GM21825 (cell line): ENCODE measurements around the gene C2CD3.
"Not testable (repeated sequence)": the region's sequence is repeated elsewhere in the genome, so short reads cannot be mapped to it uniquely, and the experiment has no call there.

Source experiments
- ATAC-seq: cut with Tn5 transposase; IDR thresholded peaks from one replicate; pipeline ENCODE4 v1.9.1; 2021; ENCODE audit warnings: mild to moderate bottlenecking, moderate library complexity; ENCODE audit not compliant: unreplicated experiment

Gene C2CD3

DNA sequence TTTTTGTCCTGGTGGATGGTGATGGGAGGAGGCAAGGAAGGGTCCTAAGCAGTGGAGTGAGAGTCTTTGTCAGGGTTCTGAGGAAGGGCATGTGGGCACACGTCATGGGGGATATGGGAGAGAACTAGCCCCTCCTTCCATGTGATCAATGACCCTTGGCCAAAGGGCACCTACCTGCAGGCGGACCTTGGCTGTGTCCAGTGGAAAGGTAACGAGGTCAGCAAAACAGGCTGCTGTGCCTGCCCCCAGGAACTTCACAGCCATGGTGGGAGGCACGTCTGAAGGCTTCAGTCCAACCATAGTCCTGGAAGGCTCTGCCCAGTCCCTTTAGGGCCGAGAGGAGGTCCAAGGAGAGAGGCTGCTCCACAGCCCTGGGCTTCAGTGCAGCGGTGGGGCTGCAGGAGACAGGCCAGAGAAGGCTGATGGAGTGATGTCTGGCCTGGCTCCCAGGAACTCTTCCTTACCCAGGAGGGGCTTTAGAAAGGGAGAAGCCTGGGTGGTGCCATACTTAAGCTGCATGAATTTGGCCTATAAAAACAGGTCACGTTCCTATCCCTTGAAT, 164.0 kb downstream of the C2CD3 start:
- ATAC-seq, result no peak

DNA sequence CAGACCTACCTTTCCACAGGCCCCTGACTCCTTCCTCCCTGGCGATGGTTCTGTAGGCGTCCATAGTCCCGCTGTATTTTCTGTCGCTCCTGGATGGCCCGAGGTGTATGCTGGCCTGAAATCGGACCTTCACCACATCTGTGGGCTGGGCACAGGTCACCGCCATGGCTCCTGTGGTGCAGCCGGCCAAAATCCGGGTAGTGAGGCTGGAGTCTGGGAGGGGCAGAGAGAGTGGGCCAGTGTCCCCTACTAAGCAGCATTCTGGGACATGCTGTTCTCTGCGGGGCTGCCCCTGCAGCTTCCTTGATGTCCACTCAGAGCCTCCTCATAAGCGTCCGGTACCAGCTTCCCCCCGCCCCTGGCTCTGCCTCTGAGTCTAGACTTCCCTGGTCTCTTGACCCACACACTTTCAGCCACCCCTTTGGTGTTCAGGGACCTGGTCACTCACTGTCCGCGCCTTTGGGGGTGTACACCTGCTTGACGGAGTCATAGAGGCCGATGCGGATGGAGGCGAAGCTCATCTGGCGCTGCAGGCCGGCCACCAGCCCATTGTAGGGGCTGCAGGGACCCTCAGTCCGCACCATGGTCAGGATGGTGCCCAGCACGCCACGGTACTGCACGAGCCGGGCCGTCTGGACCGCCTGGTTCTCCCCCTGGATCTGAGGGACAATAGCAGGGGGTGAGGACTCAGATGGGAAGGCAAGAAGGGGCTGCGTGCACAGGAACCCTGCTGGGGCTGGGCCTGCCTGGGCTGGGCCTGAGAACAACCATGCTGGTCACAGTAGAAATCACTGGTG, 164.9 kb downstream of the C2CD3 start:
- ATAC-seq, result no peak

DNA sequence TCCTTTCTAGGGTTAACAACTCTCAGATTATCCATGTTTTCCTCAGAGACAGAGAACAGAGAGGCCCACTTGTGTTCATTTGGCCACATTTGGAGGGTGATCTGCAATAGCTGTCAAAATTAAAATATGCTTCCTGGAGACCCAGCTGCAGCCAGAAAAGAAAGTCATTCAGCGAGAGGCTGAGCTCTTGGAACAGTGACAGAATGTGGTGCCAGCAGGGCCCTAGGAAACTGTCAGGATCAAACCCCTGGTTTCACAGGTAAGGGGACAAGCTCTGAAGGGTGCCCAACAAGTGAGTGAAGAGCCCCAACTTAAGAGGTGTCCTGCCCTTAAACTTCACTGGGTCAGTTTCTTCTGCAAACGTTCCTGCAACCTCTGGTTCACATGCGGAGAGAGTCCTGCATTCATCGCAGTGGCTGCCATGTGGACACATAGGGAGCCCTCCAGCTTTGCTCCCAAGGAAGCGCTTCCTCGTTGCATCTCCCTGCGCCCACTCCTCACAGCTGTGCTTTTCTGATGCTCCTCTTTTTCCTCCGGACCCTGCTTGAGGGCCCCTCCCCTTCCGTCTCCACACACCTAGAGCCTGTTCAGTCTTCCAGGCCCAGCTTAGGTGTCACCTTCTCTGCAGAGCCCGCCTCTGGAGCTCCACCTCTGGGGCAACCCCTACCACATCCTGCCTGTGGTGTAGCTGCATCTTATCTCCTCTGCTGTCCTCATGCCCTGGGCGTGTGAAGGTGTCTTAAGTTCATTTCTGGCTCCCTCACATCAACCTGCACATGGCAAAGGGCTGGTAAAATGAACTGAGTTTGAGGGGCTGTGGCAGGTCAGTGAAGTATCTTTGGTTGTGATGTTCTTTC, 165.8 kb downstream of the C2CD3 start:
- no peak for ATAC-seq

DNA sequence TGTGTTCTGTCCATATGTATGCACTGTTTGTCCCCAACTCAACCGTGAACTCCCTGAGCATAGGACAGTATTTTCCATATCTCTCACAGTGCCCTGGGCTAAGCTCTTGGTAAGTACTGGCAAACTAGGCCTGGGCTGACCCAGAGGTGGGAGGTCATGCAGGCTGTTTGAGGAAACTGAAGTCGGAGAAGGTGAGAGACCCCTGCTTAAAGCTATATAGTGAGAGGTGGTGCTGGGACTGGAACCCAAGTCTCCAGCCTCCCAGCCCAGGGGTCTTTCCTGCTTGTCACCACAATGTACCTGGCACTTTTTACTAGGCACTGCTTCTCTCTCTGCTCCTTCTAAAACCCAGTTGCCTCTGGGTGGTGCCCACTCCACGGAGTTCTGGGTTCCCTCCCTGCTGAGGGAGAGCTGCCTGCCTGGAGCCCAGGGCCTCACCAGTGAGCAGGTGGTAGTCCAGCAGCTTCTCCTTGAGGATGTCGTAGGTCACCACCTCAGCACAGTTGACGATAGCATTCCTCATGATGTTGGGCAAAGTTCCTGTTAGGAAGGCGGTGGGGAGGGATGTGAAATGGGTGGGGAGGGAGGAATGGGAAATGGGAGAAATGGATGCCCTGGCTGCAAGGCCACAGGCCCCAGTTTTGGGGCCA, 166.6 kb downstream of the C2CD3 start:
- no peak for ATAC-seq

DNA sequence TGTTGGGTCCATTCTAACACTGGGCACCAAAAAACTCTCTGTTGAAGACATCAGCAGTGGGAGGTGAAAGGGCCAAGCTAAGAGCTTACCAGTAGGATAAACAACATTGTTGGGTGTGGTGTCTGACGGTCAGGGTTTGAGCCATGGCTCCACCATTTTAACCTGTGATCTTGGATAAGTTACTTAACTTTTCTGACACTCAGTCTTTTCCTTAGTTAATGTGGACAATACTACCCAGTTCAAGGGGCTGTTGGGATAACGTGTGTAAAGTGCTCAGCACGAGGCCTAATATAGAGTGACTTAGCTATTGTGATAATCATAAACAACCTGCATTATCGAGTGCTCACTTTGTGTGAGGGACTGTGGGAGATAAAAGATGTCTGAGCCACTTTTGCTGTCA, 168.0 kb downstream of the C2CD3 start:
- no peak for ATAC-seq

DNA sequence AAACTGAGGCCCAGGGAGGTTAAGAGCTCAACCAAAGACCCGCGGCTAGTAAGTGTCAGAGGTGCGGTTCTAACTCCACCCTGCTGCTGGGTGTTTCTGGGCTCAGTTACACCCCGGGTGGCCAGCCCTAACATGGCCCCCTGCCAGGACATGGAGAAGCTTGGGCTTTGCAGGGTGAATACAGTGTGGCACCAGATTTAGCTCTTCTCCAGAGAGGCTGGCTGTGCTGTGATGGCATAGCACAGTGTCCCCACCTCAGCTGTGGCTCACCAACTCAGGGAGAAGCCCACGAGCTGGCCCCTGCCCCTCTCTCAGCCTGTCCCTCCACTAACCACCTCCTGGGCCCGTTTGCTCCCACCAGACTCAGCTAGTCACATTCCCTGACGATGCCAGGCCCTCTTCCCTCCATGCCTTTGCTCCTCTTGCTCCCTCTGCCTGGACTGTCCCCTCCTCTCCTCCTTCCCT, 168.9 kb downstream of the C2CD3 start:
- ATAC-seq, result no peak

DNA sequence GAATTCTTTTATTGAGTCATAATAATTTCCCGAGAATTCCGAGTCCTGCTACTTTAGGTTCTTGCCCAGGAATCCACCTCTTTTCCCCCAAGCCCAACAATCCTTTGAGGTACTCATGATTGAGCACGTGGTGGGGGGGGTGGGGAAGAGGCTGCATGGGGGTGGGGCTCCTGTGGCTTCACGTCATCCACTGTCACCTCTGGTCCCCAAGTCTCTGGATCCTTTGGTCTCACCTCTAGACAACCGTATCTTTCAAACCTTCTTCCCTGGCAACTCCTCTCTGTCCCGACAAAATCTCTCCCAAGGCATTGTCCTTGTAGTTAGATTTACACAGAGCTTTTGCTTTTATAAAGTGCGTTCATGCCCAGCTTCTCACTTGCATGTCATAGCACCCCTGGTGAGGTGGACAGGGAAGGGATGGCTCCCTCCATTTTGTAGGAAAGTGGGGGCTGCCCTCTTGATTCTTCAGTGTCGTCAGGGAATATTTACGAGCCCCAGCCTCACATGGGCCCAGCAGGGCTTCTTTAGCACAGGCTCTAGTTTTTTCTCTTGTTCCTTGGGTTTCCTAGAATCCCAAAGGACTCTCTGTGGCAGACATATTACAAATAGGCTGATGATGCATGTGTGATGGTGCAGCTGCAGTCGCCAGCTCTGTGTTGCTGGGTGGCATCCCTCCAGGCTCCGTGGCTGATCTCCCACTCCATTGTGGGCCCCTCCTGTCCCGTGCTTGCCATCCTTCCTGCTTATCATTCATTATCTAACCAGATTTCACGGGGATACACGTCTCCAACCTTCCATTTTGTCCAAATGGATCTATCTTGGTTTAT, 170.3 kb downstream of the C2CD3 start:
- ATAC-seq, result no peak

DNA sequence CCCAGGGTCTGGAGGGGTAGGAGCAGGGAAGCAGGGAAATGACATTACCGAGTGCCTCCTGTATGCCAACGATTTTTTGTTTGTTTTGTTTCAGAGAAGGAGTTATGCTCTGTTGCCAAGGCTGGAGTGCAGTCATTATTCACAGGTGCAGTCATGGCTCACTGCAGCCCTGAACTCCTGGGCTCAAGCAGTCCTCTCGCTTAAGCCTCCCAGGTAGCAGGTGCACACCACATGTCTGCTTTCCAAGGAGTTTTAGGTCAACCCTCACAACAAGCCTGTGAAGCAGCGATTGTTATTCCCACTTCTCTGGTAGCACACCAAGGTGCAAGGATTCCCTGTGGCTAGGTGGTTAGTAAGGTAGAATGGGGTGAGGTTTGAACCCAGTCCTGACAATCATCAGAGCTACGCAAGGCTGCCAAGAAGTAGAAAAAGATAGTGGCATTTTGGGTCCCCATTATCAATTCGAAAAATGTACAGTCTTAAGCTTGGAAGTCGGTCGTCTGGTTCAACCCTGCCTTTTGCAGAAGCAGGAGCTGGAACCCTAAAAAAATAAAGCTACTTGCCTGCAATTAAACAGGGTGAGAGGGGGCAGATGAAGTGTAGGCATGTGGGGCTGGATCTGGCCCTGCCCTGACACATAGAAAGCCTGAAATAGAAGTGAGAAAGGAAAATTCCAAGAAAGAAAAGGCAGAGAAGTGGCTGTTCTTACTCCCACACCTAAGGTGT, 171.1 kb downstream of the C2CD3 start:
- no peak for ATAC-seq

DNA sequence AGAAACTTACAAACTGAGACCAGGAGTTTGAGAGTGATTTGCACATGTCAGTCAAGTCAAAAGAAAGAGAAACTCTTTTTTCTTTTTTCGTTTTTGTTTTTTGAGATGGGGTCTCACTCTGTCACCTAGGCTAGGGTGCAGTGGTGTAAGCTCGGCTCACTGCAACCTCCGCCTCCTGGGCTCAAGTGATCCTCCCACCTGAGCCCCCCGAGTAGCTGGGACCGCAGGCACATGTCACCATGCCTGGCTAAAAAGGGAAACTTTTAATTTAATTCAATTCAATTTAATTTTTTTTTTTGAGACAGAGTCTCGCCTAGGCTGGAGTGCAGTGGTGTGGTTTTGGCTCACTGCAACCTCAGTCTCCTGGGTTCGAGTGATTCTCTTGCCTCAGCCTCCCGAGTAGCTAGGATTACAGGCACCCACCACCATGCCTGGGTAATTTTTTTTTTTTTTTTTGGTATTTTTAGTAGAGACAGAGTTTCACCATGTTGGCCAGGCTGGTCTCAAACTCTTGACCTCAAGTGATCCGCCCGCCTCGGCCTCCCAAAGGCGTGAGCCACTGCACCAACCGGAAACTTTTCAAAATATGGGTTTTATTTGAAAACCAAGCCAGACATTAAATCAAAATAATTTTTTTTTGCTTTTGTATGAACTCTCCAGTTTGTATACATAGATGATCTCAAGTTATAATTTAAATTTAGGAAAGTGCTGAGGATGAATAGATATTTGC, 171.8 kb downstream of the C2CD3 start:
- no peak for ATAC-seq

DNA sequence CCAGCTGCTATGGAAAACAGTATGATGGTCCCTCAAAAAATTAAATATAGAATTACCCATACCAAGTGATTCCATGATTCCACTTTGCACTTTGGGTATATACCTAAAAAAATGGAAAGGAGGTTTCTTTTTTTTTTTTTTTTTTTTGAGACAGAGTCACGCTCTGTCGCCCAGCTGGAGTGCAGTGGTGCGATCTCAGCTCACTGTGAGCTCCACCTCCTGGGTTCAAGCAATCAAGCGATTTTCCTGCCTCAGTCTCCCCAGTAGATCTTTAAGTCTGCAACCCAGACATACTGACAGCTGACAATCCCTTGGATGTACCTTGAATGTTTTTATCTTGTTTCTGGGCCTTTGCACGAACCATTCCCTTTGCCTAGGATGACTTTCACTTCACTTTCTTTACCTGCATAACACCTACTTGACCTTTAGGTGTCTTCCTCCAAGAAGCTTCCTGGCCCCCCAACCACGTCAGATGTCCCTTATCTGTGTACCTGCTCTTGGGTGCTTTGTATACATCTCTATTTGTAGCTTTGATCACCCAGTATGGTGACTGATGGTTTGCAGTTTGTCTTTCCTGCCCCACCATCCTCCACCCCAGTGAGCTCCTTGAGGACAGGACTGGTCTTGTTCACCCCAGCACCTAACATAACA, 173.6 kb downstream of the C2CD3 start:
- ATAC-seq, result no peak

DNA sequence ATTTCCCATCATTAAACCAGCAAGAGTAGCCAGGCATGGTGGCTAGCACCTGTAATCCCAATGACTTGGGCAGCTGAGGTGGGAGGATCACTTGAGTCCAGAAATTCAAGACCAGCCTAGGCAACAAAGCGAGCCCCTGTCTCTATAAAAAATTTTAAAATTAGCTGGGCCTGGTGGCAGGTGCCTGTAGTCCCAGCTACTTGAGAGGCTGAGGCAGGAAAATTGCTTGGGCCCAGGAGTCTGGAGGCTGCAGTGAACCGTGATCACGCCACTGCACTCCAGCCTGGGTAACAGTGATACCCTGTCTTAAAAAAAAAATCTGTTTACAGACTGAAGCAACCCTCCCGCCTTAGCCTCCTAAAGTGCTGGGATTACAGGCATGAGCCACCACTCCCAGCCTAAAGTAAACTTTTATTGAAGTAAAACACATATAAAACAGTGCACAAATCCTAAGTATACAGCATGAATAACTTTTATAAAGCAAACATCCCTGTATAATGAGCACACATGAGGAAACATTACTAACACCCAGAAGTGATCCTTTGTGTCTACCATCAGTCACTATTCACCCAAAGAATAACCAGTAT, 174.5 kb downstream of the C2CD3 start:
- ATAC-seq, result no peak

DNA sequence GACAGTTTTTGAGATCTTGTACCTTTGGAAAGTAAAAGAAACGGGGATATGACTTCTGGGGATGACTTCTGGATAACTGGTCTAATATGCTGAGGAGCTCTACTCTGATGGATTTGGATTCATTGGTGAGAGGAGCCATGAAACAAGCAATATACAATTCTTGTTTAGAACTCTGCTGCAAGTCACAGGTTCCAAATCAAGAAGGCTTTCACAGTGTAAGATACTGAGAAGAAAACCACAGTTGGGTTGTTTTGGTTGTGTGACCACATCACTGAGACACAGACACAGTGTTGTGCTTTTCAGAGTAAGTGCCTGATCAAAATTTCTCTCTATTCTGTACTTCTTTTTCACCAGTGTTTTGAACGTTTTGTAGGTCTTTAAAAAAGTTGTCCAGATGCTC, 175.1 kb downstream of the C2CD3 start:
- ATAC-seq, result peak; percentile 42

DNA sequence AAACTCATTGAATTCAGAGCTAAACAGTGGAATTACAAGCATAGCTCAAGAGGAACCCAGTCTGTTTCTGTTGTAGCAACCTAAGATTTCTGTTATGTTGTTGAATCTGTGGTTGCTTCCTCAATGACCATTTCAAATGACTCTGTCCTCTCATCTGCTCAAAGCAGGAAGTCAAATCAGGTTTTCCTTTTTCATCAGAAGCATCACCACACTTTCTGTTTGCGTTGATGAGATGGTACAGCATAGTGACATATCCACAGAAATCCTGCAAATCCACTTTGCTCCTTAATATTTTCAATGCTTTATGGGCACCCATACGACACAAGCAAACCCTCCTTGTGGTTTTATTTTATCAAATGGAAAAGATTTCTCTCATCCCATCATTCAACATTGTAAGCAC, 175.6 kb downstream of the C2CD3 start:
- peak; percentile 37 for ATAC-seq

DNA sequence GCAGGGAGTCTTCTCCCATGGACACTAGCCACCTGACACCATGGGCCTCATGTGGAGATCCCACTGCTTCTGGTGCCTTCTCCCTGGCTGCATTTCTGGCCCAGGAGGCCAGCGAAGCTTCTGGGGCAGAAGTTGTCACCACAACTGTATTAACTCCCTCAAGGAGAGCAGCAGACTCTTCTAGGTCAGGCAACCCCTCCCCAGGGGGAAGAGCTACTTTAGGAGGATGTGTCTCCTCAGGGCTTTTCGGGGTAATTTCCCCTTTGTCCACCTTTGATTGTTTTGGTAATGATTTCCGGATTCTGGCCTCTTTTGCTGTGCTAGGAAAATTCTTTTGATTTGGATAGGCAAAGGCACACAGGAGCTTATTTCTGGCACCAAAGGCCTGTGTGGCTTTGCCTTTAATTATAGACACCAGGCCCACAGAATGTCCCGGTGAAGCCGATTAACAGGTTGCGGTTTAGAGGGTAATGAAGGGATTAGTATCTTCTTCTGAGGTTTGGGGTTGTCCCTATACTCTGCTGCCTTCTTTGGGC, 179.3 kb downstream of the C2CD3 start:
- ATAC-seq, result peak; percentile 51

DNA sequence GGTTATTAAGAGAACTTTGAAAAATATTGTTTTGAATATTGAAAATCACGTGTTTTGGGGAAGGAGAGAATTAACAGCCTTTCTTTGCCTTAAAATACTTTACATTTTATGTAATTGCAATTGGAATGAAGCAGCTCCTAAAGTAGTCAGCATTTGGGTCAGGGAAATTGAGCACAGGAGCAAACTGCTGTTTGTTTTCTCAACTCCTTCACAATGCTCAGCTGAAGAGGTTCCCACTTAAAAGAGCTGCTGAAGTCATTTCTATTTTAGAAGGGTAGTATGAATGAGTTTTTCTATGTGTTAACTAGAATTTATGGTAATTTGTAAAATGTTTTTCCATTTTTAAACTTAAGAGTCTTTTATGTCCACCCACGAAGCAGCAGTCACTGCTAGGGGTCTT, 180.1 kb downstream of the C2CD3 start:
- no peak for ATAC-seq

DNA sequence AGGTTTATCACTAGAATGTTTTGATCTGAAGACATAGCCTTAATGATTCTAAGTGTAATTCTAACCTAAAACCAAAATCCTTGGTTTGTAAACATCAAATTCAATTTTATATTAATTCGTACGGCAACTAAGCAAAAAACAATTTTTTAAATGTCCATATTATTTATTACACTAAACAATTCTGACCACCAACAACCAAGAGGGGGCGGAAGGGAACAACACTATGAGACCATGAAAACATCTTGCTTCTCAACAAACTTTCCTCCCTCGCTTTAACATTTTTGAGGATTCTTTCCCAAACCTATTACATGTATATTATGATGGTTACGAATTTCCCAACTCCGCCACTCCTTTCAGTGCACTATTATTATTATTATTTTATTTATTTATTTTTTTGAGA, 181.6 kb downstream of the C2CD3 start:
- ATAC-seq, result no peak

DNA sequence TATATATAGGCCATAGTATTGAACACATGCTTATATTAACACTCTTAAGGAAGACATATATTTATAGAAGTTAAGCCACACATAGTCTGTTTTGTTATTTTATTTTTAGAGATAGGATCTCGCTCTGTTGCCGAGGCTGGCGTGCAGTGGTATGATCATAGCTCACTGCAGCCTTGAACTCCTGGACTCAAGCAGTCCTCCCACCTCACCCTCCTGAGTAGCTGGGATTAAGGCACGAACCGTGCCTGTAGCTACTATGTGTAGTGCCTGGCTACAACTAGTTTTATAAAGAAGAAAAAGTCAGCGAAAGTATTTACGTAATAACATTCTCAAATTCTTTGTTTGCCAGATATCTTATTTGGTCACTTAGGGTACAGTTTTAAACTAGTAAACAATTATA, 182.6 kb downstream of the C2CD3 start:
- no peak for ATAC-seq

DNA sequence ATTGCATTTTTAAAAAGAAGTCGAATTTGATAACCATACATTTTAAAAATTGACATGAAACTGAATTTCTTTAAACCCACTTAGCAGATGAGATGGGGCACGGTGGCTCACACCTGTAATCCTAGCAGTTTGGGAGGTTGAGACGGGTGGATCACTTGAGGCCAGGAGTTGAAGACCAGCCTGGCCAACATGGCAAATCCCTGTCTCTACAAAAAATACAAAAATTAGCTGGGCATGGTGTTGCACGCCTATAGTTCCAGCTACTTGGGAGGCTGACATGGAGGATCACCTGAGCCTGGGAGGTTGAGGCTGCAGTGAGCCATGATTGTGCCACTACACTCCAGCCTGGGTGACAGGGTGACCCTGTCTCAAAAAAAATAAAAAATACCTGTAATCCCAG, 185.1 kb downstream of the C2CD3 start:
- not testable (repeated sequence) for ATAC-seq
